DND-41 (cell line): ENCODE results near the gene MICAL3.

ENCODE experiments used
- ATAC-seq: fragments of 200-7000 bp; cut with Tn5 transposase; 3 replicates; pipeline ENCODE4 v1.9.1; 2021; ENCODE audit warnings: low read depth; ENCODE audit not compliant: insufficient read depth
- DNase-seq: peaks from one replicate; pipeline ENCODE4 v3.0.0-alpha.2; 2020
- H2AFZ ChIP-seq: 2 replicates; pipeline ENCODE4 v1.6.0; 2012; ENCODE audit warnings: low read depth, low read length
- H3K27ac ChIP-seq: 2 replicates; pipeline ENCODE4 v1.5.1; 2012; ENCODE audit warnings: low read length, inconsistent platforms
- H3K27me3 ChIP-seq: fragments of 200-600 bp; sonication (generic); 2 replicates; pipeline ENCODE4 v1.6.0; 2012; ENCODE audit warnings: low read length, mild to moderate bottlenecking, inconsistent platforms; ENCODE audit not compliant: insufficient read depth, poor library complexity
- H3K36me3 ChIP-seq: 2 replicates; pipeline ENCODE4 v1.5.1; 2012; ENCODE audit warnings: low read length, inconsistent platforms; ENCODE audit not compliant: insufficient read depth
- H3K4me1 ChIP-seq: 2 replicates; pipeline ENCODE4 v1.5.1; 2012; ENCODE audit warnings: mild to moderate bottlenecking, low read length; ENCODE audit not compliant: insufficient read depth
- H3K4me2 ChIP-seq: 2 replicates; pipeline ENCODE4 v1.6.0; 2012; ENCODE audit warnings: mild to moderate bottlenecking, moderate library complexity, low read length, inconsistent platforms; ENCODE audit not compliant: insufficient read depth
- H3K4me3 ChIP-seq, 2 experiments: fragments of 200-600 bp in 1 of 2; shearing (Covaris generic) in 1 of 2; 2 replicates each; pipeline ENCODE4 v1.5.1; 2012 to 2016; ENCODE audit warnings: inconsistent platforms in 2 of 2, low read length in 2 of 2, mild to moderate bottlenecking in 2 of 2, low read depth in 1 of 2, moderate library complexity in 1 of 2
- H3K79me2 ChIP-seq: 2 replicates; pipeline ENCODE4 v1.6.0; 2012; ENCODE audit warnings: low read length, inconsistent platforms; ENCODE audit not compliant: insufficient read depth
- H3K9ac ChIP-seq: 2 replicates; pipeline ENCODE4 v1.6.0; 2012; ENCODE audit warnings: low read depth, mild to moderate bottlenecking, inconsistent platforms, low read length, moderate library complexity
- H3K9me3 ChIP-seq: 2 replicates; pipeline ENCODE4 v1.5.1; 2012; ENCODE audit warnings: low read length, moderate library complexity, mild to moderate bottlenecking, inconsistent platforms; ENCODE audit not compliant: insufficient read depth, severe bottlenecking
- H4K20me1 ChIP-seq: 2 replicates; pipeline ENCODE4 v1.6.0; 2012; ENCODE audit warnings: low read length; ENCODE audit not compliant: insufficient read depth
- CTCF ChIP-seq: IDR thresholded peaks from 2 replicates; pipeline ENCODE4 v1.5.1; 2012; ENCODE audit warnings: borderline replicate concordance, low read length, moderate library complexity, mild to moderate bottlenecking; ENCODE audit not compliant: poor library complexity, severe bottlenecking; ENCODE audit errors: extremely low read depth
- EZH2 ChIP-seq: IDR thresholded peaks from 3 replicates; pipeline ENCODE4 v1.6.1; 2012; ENCODE audit warnings: borderline replicate concordance, low read depth, mild to moderate bottlenecking, moderate library complexity, low read length, inconsistent platforms; ENCODE audit not compliant: severe bottlenecking

Gene MICAL3

GRCh38 chr22:17814084-17814483, 210.3 kb downstream of the MICAL3 start:
- no peak for DNase-seq
- Histone ChIP-seq H3K4me3 (no peak overlapping the region), H3K27ac (no peak overlapping the region), H3K79me2 (no peaks in the 10 kb centered on the region), H3K4me1 (no peaks in the 10 kb centered on the region), H3K9me3 (no peaks in the 10 kb centered on the region), H3K36me3 (peaks cover 44% of the 10 kb centered on the region), H3K27me3 (no peaks in the 10 kb centered on the region), H3K9ac (no peak overlapping the region), H3K4me2 (no peak overlapping the region), H4K20me1 (no peaks in the 10 kb centered on the region; the same call in 1 of the 2 replicates), H2AFZ (no peak overlapping the region)
- no peak for ATAC-seq
- no peak for TF ChIP-seq EZH2
- TF ChIP-seq CTCF = no peak

- H3K4me1 ChIP-seq = no peaks in the 10 kb centered on the region
- H3K4me2 ChIP-seq = no peak overlapping the region
- ATAC-seq (no peak), DNase-seq (no peak)
- no peaks in the 10 kb centered on the region for H3K27me3 ChIP-seq
- no peaks in the 10 kb centered on the region for H3K9me3 ChIP-seq
- TF ChIP-seq EZH2 = no peak
- TF ChIP-seq CTCF = no peak
- H3K4me3 ChIP-seq = no peak overlapping the region
- no peaks in the 10 kb centered on the region for H3K79me2 ChIP-seq
- H3K9ac ChIP-seq = no peak overlapping the region
- no peak overlapping the region for H2AFZ ChIP-seq
- peaks cover 54% of the 10 kb centered on the region for H3K36me3 ChIP-seq
- H4K20me1 ChIP-seq = no peaks in the 10 kb centered on the region; the same call in 1 of the 2 replicates
- no peak overlapping the region for H3K27ac ChIP-seq
Observed at GRCh38 chr22:17811119-17811518, 213.2 kb downstream of the MICAL3 start.

GRCh38 chr22:17810570-17811116, 213.7 kb downstream of the MICAL3 start:
- Histone ChIP-seq H3K4me3 (no peak overlapping the region), H3K4me1 (no peaks in the 10 kb centered on the region), H3K9ac (no peak overlapping the region), H4K20me1 (no peaks in the 10 kb centered on the region), H2AFZ (no peak overlapping the region), H3K9me3 (no peaks in the 10 kb centered on the region), H3K36me3 (peaks cover 49% of the 10 kb centered on the region), H3K27ac (no peak overlapping the region), H3K27me3 (no peaks in the 10 kb centered on the region), H3K79me2 (no peaks in the 10 kb centered on the region), H3K4me2 (no peak overlapping the region)
- TF ChIP-seq EZH2 = no peak
- no peak for TF ChIP-seq CTCF
- DNase-seq (no peak), ATAC-seq (no peak)
